ENCODE results near the gene PI4KA.

- TF ChIP-seq BACH2 (CRISPR knock-in tag; IDR thresholded peaks at IDR 0.05; ENCODE audit: borderline replicate concordance), result no peak
- no peak for TF ChIP-seq ZFP30 (CRISPR knock-in tag; IDR thresholded peaks at IDR 0.05)
- TF ChIP-seq TCF4 (CRISPR knock-in tag; IDR thresholded peaks at IDR 0.05; ENCODE audit: borderline replicate concordance), result no peak
These were observed 187.1 kb downstream of the PI4KA start for GRCh38 chr22:20671409-20672081.

All from SK-N-SH treated with all-trans-retinoic acid at 6 μM for 48 hours (cell line).